H1 (cell line): ENCODE results near the gene RPS6KA4. TPM values are rescaled to one million over a fixed set of nuclear protein-coding genes. Genes with fewer than 3 reads are reported as not detected.
A peak's percentile ranks its signal among the peaks of the same experiment; 100 is the strongest.

Source experiments
- CTCF ChIA-PET: fragments of 300-600 bp; sonication (Branson Sonifier 250); formaldehyde crosslinking; loops from one replicate; lab custom pipeline; 2021; ENCODE audit not compliant: partially characterized antibody; lab: Charles Lee
- POLR2A ChIA-PET: fragments of 300-600 bp; sonication (Branson Sonifier 250); formaldehyde crosslinking; loops from one replicate; lab custom pipeline; 2021; ENCODE audit warnings: inconsistent platforms; ENCODE audit not compliant: partially characterized antibody; lab: Charles Lee
- DNase-seq, 2 experiments: peaks; one replicate each; pipeline versions ENCODE4 v3.0.0 to v3.0.0-alpha.2; 2010 to 2022; ENCODE audit warnings: low spot score in 2 of 2, low read depth in 1 of 2, mixed read lengths in 1 of 2
- FAIRE-seq: peaks from 2 replicates; lab custom pipeline; 2011; peaks lifted over from hg19 to GRCh38; lab: Jason Lieb, UNC
- H2AFZ ChIP-seq: 2 replicates; pipeline ENCODE4 v1.8.1; 2012; ENCODE audit warnings: low read length, inconsistent platforms
- H2AK5ac ChIP-seq: 2 replicates; pipeline ENCODE4 v1.6.1; 2013; ENCODE audit warnings: low read depth, low read length
- H2BK120ac ChIP-seq: replicated peaks from 2 replicates; pipeline ENCODE3; 2013; ENCODE audit warnings: low read depth, low read length, inconsistent platforms
- H2BK12ac ChIP-seq: 2 replicates; pipeline ENCODE4 v1.6.1; 2013; ENCODE audit warnings: low read depth, low read length
- H2BK15ac ChIP-seq: 2 replicates; pipeline ENCODE4 v1.6.1; 2013; ENCODE audit warnings: low read length
- H2BK20ac ChIP-seq: 2 replicates; pipeline ENCODE4 v1.6.1; 2013; ENCODE audit warnings: low read length
- H2BK5ac ChIP-seq: 2 replicates; pipeline ENCODE4 v1.6.1; 2013; ENCODE audit warnings: low read depth, low read length
- H3K14ac ChIP-seq: 2 replicates; pipeline ENCODE4 v1.6.1; 2013; ENCODE audit warnings: inconsistent platforms; ENCODE audit not compliant: insufficient read length
- H3K18ac ChIP-seq: 2 replicates; pipeline ENCODE4 v1.6.1; 2013; ENCODE audit warnings: low read length; ENCODE audit errors: extremely low read depth
- H3K23ac ChIP-seq: 2 replicates; pipeline ENCODE4 v1.6.1; 2013; ENCODE audit warnings: inconsistent platforms; ENCODE audit not compliant: insufficient read length
- H3K23me2 ChIP-seq: 2 replicates; pipeline ENCODE4 v1.6.1; 2013; ENCODE audit warnings: low read depth, low read length
- H3K27ac ChIP-seq: 2 replicates; pipeline ENCODE4 v1.6.1; 2011; ENCODE audit warnings: low read depth, low read length, inconsistent platforms
- H3K27me3 ChIP-seq, 4 experiments: replicated peaks in 1 of 4; 1 replicate in 1 of 4; 2 replicates in 3 of 4; pipeline versions ENCODE4 v1.6.1 to v1.8.1; 2011 to 2013; ENCODE audit warnings: low read length in 3 of 4, mild to moderate bottlenecking in 3 of 4, inconsistent platforms in 2 of 4, mixed read lengths in 2 of 4, moderate library complexity in 1 of 4; ENCODE audit not compliant: control insufficient read depth in 3 of 4, insufficient read depth in 3 of 4; ENCODE audit errors: extremely low read depth in 1 of 4
- H3K36me3 ChIP-seq, 4 experiments: 2 replicates each; pipeline versions ENCODE4 v1.6.1 to v1.8.1; 2011 to 2013; ENCODE audit warnings: mild to moderate bottlenecking in 4 of 4, low read length in 3 of 4, moderate library complexity in 2 of 4, control low read depth in 1 of 4, inconsistent platforms in 1 of 4; ENCODE audit not compliant: insufficient read depth in 4 of 4, control insufficient read depth in 2 of 4
- H3K4ac ChIP-seq: replicated peaks from 2 replicates; pipeline ENCODE3; 2013; ENCODE audit warnings: low read length, low read depth, mixed read lengths, inconsistent platforms; ENCODE audit not compliant: insufficient read length
- H3K4me1 ChIP-seq, 4 experiments: replicated peaks in 1 of 4; 1 replicate in 1 of 4; 2 replicates in 3 of 4; pipeline versions ENCODE4 v1.6.1 to v1.8.1; 2011 to 2013; ENCODE audit warnings: low read length in 3 of 4, inconsistent platforms in 2 of 4, mixed read lengths in 1 of 4; ENCODE audit not compliant: insufficient read depth in 4 of 4, control insufficient read depth in 3 of 4
- H3K4me2 ChIP-seq, 2 experiments: 2 replicates each; pipeline versions ENCODE4 v1.6.1 to v1.8.1; 2011 to 2013; ENCODE audit warnings: low read depth in 2 of 2, low read length in 2 of 2, control low read depth in 1 of 2, inconsistent platforms in 1 of 2, mild to moderate bottlenecking in 1 of 2; ENCODE audit not compliant: insufficient read depth in 1 of 2
- H3K4me3 ChIP-seq, 4 experiments: fragments of 200-600, 300-600 bp in 1 of 4; sonication (generic), shearing (Covaris generic), sonication (Bioruptor Twin) in 1 of 4; 2 replicates each; pipeline versions ENCODE4 v1.5.1 to v1.8.1; 2011 to 2016; ENCODE audit warnings: low read length in 4 of 4, low read depth in 3 of 4, control low read depth in 2 of 4, inconsistent platforms in 2 of 4, mild to moderate bottlenecking in 2 of 4, mixed read lengths in 1 of 4, moderate library complexity in 1 of 4; ENCODE audit not compliant: insufficient read depth in 2 of 4; ENCODE audit errors: extremely low read depth in 1 of 4
- H3K56ac ChIP-seq: replicated peaks from 2 replicates; pipeline ENCODE3; 2013; ENCODE audit warnings: low read depth, mild to moderate bottlenecking, mixed read lengths, low read length, inconsistent platforms; ENCODE audit not compliant: insufficient read length
- H3K79me1 ChIP-seq: 2 replicates; pipeline ENCODE4 v1.6.1; 2013; ENCODE audit warnings: low read depth, low read length, control low read depth
- H3K79me2 ChIP-seq, 2 experiments: 2 replicates each; pipeline versions ENCODE4 v1.6.1 to v1.8.1; 2012 to 2013; ENCODE audit warnings: low read length in 2 of 2, mild to moderate bottlenecking in 2 of 2, inconsistent platforms in 1 of 2; ENCODE audit not compliant: insufficient read depth in 2 of 2, control insufficient read depth in 1 of 2
- H3K9ac ChIP-seq, 4 experiments: replicated peaks in 1 of 4; 1 replicate in 1 of 4; 2 replicates in 3 of 4; pipeline versions ENCODE4 v1.6.1 to v1.8.1; 2011 to 2013; ENCODE audit warnings: low read depth in 3 of 4, low read length in 3 of 4, control low read depth in 2 of 4, mild to moderate bottlenecking in 2 of 4, moderate library complexity in 2 of 4, inconsistent platforms in 1 of 4; ENCODE audit errors: extremely low read depth in 1 of 4
- H3K9me3 ChIP-seq, 2 experiments: 2 replicates each; pipeline versions ENCODE4 v1.6.1 to v1.8.1; 2012 to 2013; ENCODE audit warnings: mild to moderate bottlenecking in 2 of 2, moderate library complexity in 2 of 2, control low read depth in 1 of 2, inconsistent platforms in 1 of 2, low read depth in 1 of 2, low read length in 1 of 2, mixed read lengths in 1 of 2; ENCODE audit not compliant: insufficient read depth in 2 of 2
- H4K20me1 ChIP-seq, 2 experiments: replicated peaks in 1 of 2; 2 replicates each; pipeline versions ENCODE3 to v1.8.1; 2011 to 2013; ENCODE audit warnings: inconsistent platforms in 2 of 2, low read length in 2 of 2, mild to moderate bottlenecking in 1 of 2; ENCODE audit not compliant: insufficient read depth in 2 of 2, control insufficient read depth in 1 of 2
- H4K5ac ChIP-seq: 2 replicates; pipeline ENCODE4 v1.6.1; 2013; ENCODE audit warnings: low read length, low read depth, mixed read lengths, inconsistent platforms; ENCODE audit not compliant: insufficient read length
- H4K8ac ChIP-seq: 2 replicates; pipeline ENCODE4 v1.8.0; 2013; ENCODE audit warnings: mild to moderate bottlenecking, moderate library complexity, low read length, inconsistent platforms; ENCODE audit not compliant: insufficient read depth; ENCODE audit errors: extremely low read depth
- H4K91ac ChIP-seq: replicated peaks from 2 replicates; pipeline ENCODE3; 2013; ENCODE audit warnings: low read length, mixed read lengths, inconsistent platforms; ENCODE audit not compliant: insufficient read length
- ASH2L ChIP-seq: fragments of 200-600, 300-600 bp; sonication (generic); IDR thresholded peaks from one replicate; pipeline ENCODE4 v1.7.1; 2017; ENCODE audit warnings: low read length
- CREB1 ChIP-seq: IDR thresholded peaks from 2 replicates; pipeline ENCODE4 v1.6.1; 2012; ENCODE audit warnings: inconsistent platforms
- CTCF ChIP-seq, 3 experiments: IDR thresholded peaks; 1 replicate in 2 of 3; 2 replicates in 1 of 3; pipeline versions ENCODE4 v1.5.1 to v1.6.1; 2011; ENCODE audit warnings: low read length in 3 of 3, mild to moderate bottlenecking in 3 of 3, inconsistent platforms in 2 of 3, low read depth in 1 of 3, moderate library complexity in 1 of 3; ENCODE audit not compliant: insufficient read depth in 1 of 3; ENCODE audit errors: control extremely low read depth in 1 of 3
- KDM5A ChIP-seq: fragments of 200-600 bp; IDR thresholded peaks from 2 replicates; pipeline ENCODE4 v1.7.1; 2012; ENCODE audit warnings: mild to moderate bottlenecking, low read length, inconsistent platforms, mixed read lengths
- NRF1 ChIP-seq: IDR thresholded peaks from 2 replicates; pipeline ENCODE4 v1.6.1; 2011; ENCODE audit warnings: mild to moderate bottlenecking, low read depth, low read length, improper control_type of control experiment
- RAD21 ChIP-seq, 2 experiments: IDR thresholded peaks in 1 of 2; conservative IDR thresholded peaks in 1 of 2; 2 replicates each; pipeline ENCODE4 v1.6.1; 2011; ENCODE audit warnings: low read depth in 2 of 2, low read length in 2 of 2, improper control_type of control experiment in 1 of 2, inconsistent platforms in 1 of 2, mild to moderate bottlenecking in 1 of 2, moderate library complexity in 1 of 2
- WGBS, 2 experiments: shearing (Covaris generic) in 1 of 2; methylation state at CpG; one replicate each; pipeline versions ENCODE4 v1.1.6 to v1.1.7; 2013 to 2015; ENCODE audit warnings: low lambda C conversion rate in 2 of 2, mixed read lengths in 2 of 2, inconsistent platforms in 1 of 2, low coverage in 1 of 2, missing lambda C conversion rate in 1 of 2; ENCODE audit not compliant: insufficient replicate concordance in 2 of 2, insufficient coverage in 1 of 2, insufficient read length in 1 of 2; ENCODE audit errors: extremely low coverage in 1 of 2, missing lambda C conversion rate in 1 of 2; 5-methylcytosine and 5-hydroxymethylcytosine counted together
- polyA plus RNA-seq, 7 experiments: library from polyadenylated mRNA; depleted of rRNA in 3 of 7; stranded (reverse) in 5 of 7; unstranded in 2 of 7; fragments of >200 nt in 5 of 7; fragments of 200-250 nt in 2 of 7; gene quantifications; 1 replicate in 5 of 7; 2 replicates in 1 of 7; 4 replicates in 1 of 7; pipeline versions ENCODE4 v1.2.1 to v1.2.3, GENCODE V29; 2011 to 2013; ENCODE audit warnings: missing spikeins in 2 of 7, mixed read lengths in 2 of 7
- total RNA-seq: library from RNA; stranded (reverse); fragmentation: NEBNext Ultra II Directional; extraction: Animal tissue kit (Norgen Biotek cat#: 25700); gene quantifications from 2 replicates; pipeline ENCODE4 v1.2.1, GENCODE V29; 2021

Gene RPS6KA4
- total and polyA plus RNA-seq, 2 of the 8 experiments (the other 6 are each of a cell fraction or from before 2014, with no cell fraction given): 8.2 to 12.6 TPM

GRCh38 chr11:64331569-64332371 lies 27.2 kb upstream of the RPS6KA4 start:
- H4K5ac ChIP-seq: peak overlapping the region; percentile 53
- ChIA-PET POLR2A (interaction anchor here (0.6 to 7.3 kb wide), 15 partner anchors 9 to 149 kb away, joined by 3 to 61 read pairs (median 3); partner anchors contain the start of genes CCDC88B, ESRRA, PRDX5 and STIP1), CTCF (interaction anchor here (0.6 to 37.6 kb wide), 15 partner anchors 9 to 688 kb away, joined by 3 to 614 read pairs (median 3); partner anchors contain the start of genes CATSPERZ, CCDC88B, ESRRA and PRDX5)
- H3K79me2 ChIP-seq: no peaks in the 10 kb centered on the region
- no peak overlapping the region for H3K23ac ChIP-seq
- H4K8ac ChIP-seq: no peak overlapping the region
- no peaks in the 10 kb centered on the region for H3K9me3 ChIP-seq
- peaks cover 2% of the 10 kb centered on the region; the same call in 1 of the 2 replicates for H3K23me2 ChIP-seq
- H3K36me3 ChIP-seq: no peaks in the 10 kb centered on the region
- peaks cover 0 to 2% of the 10 kb centered on the region in 2 experiments for H4K20me1 ChIP-seq
- peak overlapping the region; percentile 36 for H3K4ac ChIP-seq
- peak overlapping the region; percentile 82 for H2AK5ac ChIP-seq
- peak overlapping the region; percentile 9 for H2BK15ac ChIP-seq
- no peaks in the 10 kb centered on the region for H3K27me3 ChIP-seq
- no peak overlapping the region for H3K4me2 ChIP-seq
- peak; percentile 47 to 74 (median 71) for TF ChIP-seq CTCF (IDR thresholded peaks at IDR 0.05; ENCODE audit: control extremely low read depth in 1 of 3, insufficient read depth in 1 of 3, low read depth in 1 of 3, low read length in 3 of 3)
- TF ChIP-seq CREB1: no peak
- TF ChIP-seq RAD21 (IDR thresholded peaks at IDR 0.05 in 1 of 2, conservative IDR thresholded peaks at IDR 0.05 in 1 of 2; ENCODE audit: low read depth in 2 of 2, low read length in 2 of 2): peak; percentile 33 to 55; a peak in 2 of 4 replicates
- TF ChIP-seq NRF1: no peak
- TF ChIP-seq KDM5A: no peak
- no peak for TF ChIP-seq ASH2L
- no peak overlapping the region for H2BK120ac ChIP-seq
- peak overlapping the region; percentile 93 for H4K91ac ChIP-seq
- no peak overlapping the region for H3K27ac ChIP-seq
- no peak overlapping the region for H3K14ac ChIP-seq
- H3K79me1 ChIP-seq: no peaks in the 10 kb centered on the region
- H3K56ac ChIP-seq: no peak overlapping the region
- 75 to 100% methylated on average over 1 to 20 of the region's 20 CpGs for WGBS, 2 experiments
- H3K4me3 ChIP-seq: no peak overlapping the region
- no peak overlapping the region; a peak in 1 of 7 replicates for H3K9ac ChIP-seq
- peak overlapping the region; percentile 19; the same call in 1 of the 2 replicates for H2BK20ac ChIP-seq
- FAIRE-seq (no peak), DNase-seq (peak in 1 of 2 experiments; percentile 76)
- H2BK12ac ChIP-seq: peak overlapping the region; percentile 94
- H2AFZ ChIP-seq: peak overlapping the region; percentile 56; the same call in 1 of the 2 replicates
- peaks cover 0 to 9% (median 4%) of the 10 kb centered on the region in 4 experiments; a peak in 6 of 7 replicates for H3K4me1 ChIP-seq
- peak overlapping the region; percentile 12; the same call in 1 of the 2 replicates for H2BK5ac ChIP-seq
- peak overlapping the region; percentile 93 for H3K18ac ChIP-seq
